Panc1 (cell line): ENCODE results near the gene MAP2K7. TPM values are rescaled to one million over a fixed set of nuclear protein-coding genes. Genes with fewer than 3 reads are reported as not detected.

Experiments used
- ATAC-seq: fragments of 200-7000 bp; cut with Tn5 transposase; 2 replicates; pipeline ENCODE4 v1.9.1; 2020; ENCODE audit warnings: mild to moderate bottlenecking, moderate library complexity
- BruUV-seq: library from RNA; stranded (reverse); fragments of 400-500 nt; replicated peaks from 2 replicates; lab custom pipeline; 2021; lab: Mats Ljungman, UMichigan
- CTCF ChIA-PET: fragments of 300-600 bp; sonication (Branson Sonifier 250); formaldehyde crosslinking; loops from one replicate; lab custom pipeline; 2022; ENCODE audit warnings: antibody characterized with exemption; lab: Charles Lee
- POLR2A ChIA-PET: fragments of 300-600 bp; sonication (Branson Sonifier 250); formaldehyde crosslinking; loops from one replicate; lab custom pipeline; 2022; ENCODE audit warnings: antibody characterized with exemption; lab: Charles Lee
- DNase-seq: peaks from one replicate; pipeline ENCODE4 v3.0.0-alpha.2; 2010; ENCODE audit warnings: low read depth, low spot score
- H3K27ac ChIP-seq: 2 replicates; pipeline ENCODE4 v1.5.1; 2011; ENCODE audit warnings: mild to moderate bottlenecking, low read length, inconsistent platforms
- H3K27me3 ChIP-seq: fragments of 200-500 bp; sonication (Bioruptor generic); 2 replicates; pipeline ENCODE4 v1.6.0; 2014; ENCODE audit warnings: low read length, inconsistent platforms; ENCODE audit not compliant: control insufficient read depth, insufficient read depth
- H3K36me3 ChIP-seq: fragments of 200-500 bp; sonication (Bioruptor generic); 2 replicates; pipeline ENCODE4 v1.5.1; 2014; ENCODE audit warnings: inconsistent platforms, mild to moderate bottlenecking, low read length, moderate library complexity; ENCODE audit not compliant: control insufficient read depth, insufficient read depth
- H3K4me1 ChIP-seq: 2 replicates; pipeline ENCODE4 v1.5.1; 2011; ENCODE audit warnings: inconsistent platforms, mild to moderate bottlenecking, low read length, moderate library complexity; ENCODE audit not compliant: control insufficient read depth, insufficient read depth
- H3K4me3 ChIP-seq, 2 experiments: 2 replicates each; pipeline ENCODE4 v1.5.1; 2011 to 2012; ENCODE audit warnings: low read depth in 2 of 2, low read length in 2 of 2, mild to moderate bottlenecking in 2 of 2, inconsistent platforms in 1 of 2, moderate library complexity in 1 of 2
- H3K9me3 ChIP-seq: fragments of 200-500 bp; sonication (Bioruptor generic); 2 replicates; pipeline ENCODE4 v1.5.1; 2014; ENCODE audit warnings: low read depth, mild to moderate bottlenecking, inconsistent platforms, low read length, moderate library complexity; ENCODE audit not compliant: control insufficient read depth, insufficient read depth
- CTCF ChIP-seq: fragments of 450-650 bp; IDR thresholded peaks from 2 replicates; pipeline ENCODE4 v1.5.1; 2017; ENCODE audit warnings: mild to moderate bottlenecking
- POLR2AphosphoS5 ChIP-seq: IDR thresholded peaks from 2 replicates; pipeline ENCODE4 v1.6.1; 2012; ENCODE audit warnings: mild to moderate bottlenecking, low read depth, low read length, moderate library complexity
- REST ChIP-seq, 2 experiments: IDR thresholded peaks; 2 replicates each; pipeline ENCODE4 v1.6.1; 2011 to 2012; ENCODE audit warnings: low read depth in 2 of 2, control low read depth in 1 of 2, low read length in 1 of 2, mild to moderate bottlenecking in 1 of 2, moderate library complexity in 1 of 2; ENCODE audit not compliant: insufficient read depth in 1 of 2
- SIN3A ChIP-seq: IDR thresholded peaks from 2 replicates; pipeline ENCODE4 v1.6.1; 2012; ENCODE audit warnings: low read depth, mild to moderate bottlenecking, low read length, moderate library complexity, borderline replicate concordance; ENCODE audit not compliant: insufficient read depth
- TCF7L2 ChIP-seq: IDR thresholded peaks from 2 replicates; pipeline ENCODE4 v1.6.1; 2011; ENCODE audit warnings: mild to moderate bottlenecking, low read depth, low read length, inconsistent platforms
- in situ Hi-C: cut with HindIII; loops from 2 replicates; pipeline ENCODE4 v1.10.0; 2016; ENCODE audit warnings: low sequenced_read_pairs, low pct_unique_long_range_greater_than_20kb
- intact Hi-C: fragments of 100-400 bp; cut with micrococcal nuclease; formaldehyde crosslinking; loops from one replicate; pipeline ENCODE4 v1.10.0; 2022; ENCODE audit not compliant: unreplicated experiment
- total RNA-seq: library from RNA; stranded (reverse); gene quantifications from one replicate; pipeline ENCODE4 v1.2.1, GENCODE V29; 2021; ENCODE audit not compliant: unreplicated experiment

Gene MAP2K7
- total RNA-seq, 1 experiment from 2014 or later = 32.9 TPM

- CTCF ChIA-PET = interaction anchor here (0.7 to 2.0 kb wide), 2 partner anchors 52 to 135 kb away, joined by 3 to 6 read pairs; no protein-coding TSS in a partner anchor
- BruUV-seq = no TSS peak
- Histone ChIP-seq H3K4me1 (peaks cover 19% of the 10 kb centered on the region), H3K4me3 (peak overlapping the region; percentile 54 to 65), H3K27me3 (no peaks in the 10 kb centered on the region), H3K9me3 (no peaks in the 10 kb centered on the region), H3K36me3 (no peaks in the 10 kb centered on the region; the same call in 1 of the 2 replicates), H3K27ac (peak overlapping the region; percentile 79)
- in situ Hi-C loops = no loop called here
- POLR2A ChIA-PET = no interaction called here
- no peak for DNase-seq
- TF ChIP-seq SIN3A = no peak
- no peak for TF ChIP-seq CTCF
- intact Hi-C loops = no loop called here
- ATAC-seq = no peak
These were observed 17.8 kb downstream of the MAP2K7 start for GRCh38 chr19:7921302-7921966.

- DNase-seq (no peak), ATAC-seq (no peak)
- Histone ChIP-seq H3K27ac (peak overlapping the region; percentile 79), H3K9me3 (no peaks in the 10 kb centered on the region), H3K4me1 (peaks cover 27% of the 10 kb centered on the region), H3K36me3 (no peaks in the 10 kb centered on the region; the same call in 1 of the 2 replicates), H3K4me3 (peak overlapping the region in 1 of 2 experiments; percentile 65; a peak in 2 of 4 replicates), H3K27me3 (no peaks in the 10 kb centered on the region)
- in situ Hi-C loops = no loop called here
- intact Hi-C loops = no loop called here
- ChIA-PET POLR2A (no interaction called here), CTCF (interaction anchor here (2.0 kb wide), 1 partner anchor 53 kb away, joined by 6 read pairs; no protein-coding TSS in a partner anchor)
- no TSS peak for BruUV-seq
- TF ChIP-seq POLR2AphosphoS5 = no peak
- peak; percentile 23; the same call in 1 of the 2 replicates for TF ChIP-seq CTCF
These were observed 18.5 kb downstream of the MAP2K7 start for GRCh38 chr19:7921967-7922835.

GRCh38 chr19:7922836-7923195 lies 19.1 kb downstream of the MAP2K7 start:
- no peaks in the 10 kb centered on the region for H3K9me3 ChIP-seq
- no peaks in the 10 kb centered on the region for H3K27me3 ChIP-seq
- no peaks in the 10 kb centered on the region; the same call in 1 of the 2 replicates for H3K36me3 ChIP-seq
- DNase-seq (no peak), ATAC-seq (no peak)
- ChIA-PET CTCF (no interaction called here), POLR2A (no interaction called here)
- no peak overlapping the region for H3K27ac ChIP-seq
- in situ Hi-C loops = no loop called here
- peaks cover 33% of the 10 kb centered on the region for H3K4me1 ChIP-seq
- no peak overlapping the region for H3K4me3 ChIP-seq
- TF ChIP-seq POLR2AphosphoS5 = no peak
- TF ChIP-seq SIN3A = no peak
- TF ChIP-seq TCF7L2 = no peak
- no peak for TF ChIP-seq CTCF
- no peak for TF ChIP-seq REST (IDR thresholded peaks at IDR 0.05; ENCODE audit: insufficient read depth in 1 of 2, low read depth in 2 of 2, low read length in 1 of 2)
- intact Hi-C loops = no loop called here
- no TSS peak for BruUV-seq
